GM12878 (cell line): ENCODE results near the gene PPIL6. TPM values are rescaled to one million over a fixed set of nuclear protein-coding genes. Genes with fewer than 3 reads are reported as not detected.

Source experiments
- ATAC-seq: fragments of 200-7000 bp; cut with Tn5 transposase; 3 replicates; pipeline ENCODE4 v1.9.1; 2020; ENCODE audit warnings: mild to moderate bottlenecking, moderate library complexity
- BruUV-seq: library from RNA; stranded (reverse); fragments of 400-500 nt; replicated peaks from 2 replicates; lab custom pipeline; 2021; lab: Mats Ljungman, UMichigan
- CTCF ChIA-PET: fragments of 300-600 bp; sonication (Branson Sonifier 250); formaldehyde crosslinking; extraction: SDS; loops from one replicate; lab custom pipeline; 2021; ENCODE audit warnings: inconsistent platforms; lab: Yijun Ruan, JAX
- POLR2A ChIA-PET: fragments of 350-600 bp; formaldehyde crosslinking; extraction: SDS; loops from one replicate; lab custom pipeline; 2021; ENCODE audit warnings: inconsistent platforms; lab: Charles Lee
- RAD21 ChIA-PET: fragments of 300-600 bp; sonication (Branson Sonifier 250); formaldehyde crosslinking; loops from one replicate; lab custom pipeline; 2023; ENCODE audit warnings: antibody characterized with exemption; ENCODE audit not compliant: unreplicated experiment; lab: Charles Lee
- SMC1A ChIA-PET: fragments of 300-600 bp; sonication (Branson Sonifier 250); formaldehyde crosslinking; loops from one replicate; lab custom pipeline; 2023; ENCODE audit not compliant: unreplicated experiment, uncharacterized antibody; lab: Charles Lee
- DNase-seq: peaks from one replicate; pipeline ENCODE4 v3.0.0-alpha.2; 2011; ENCODE audit warnings: low read depth, low spot score
- FAIRE-seq: peaks from 3 replicates; lab custom pipeline; 2011; peaks lifted over from hg19 to GRCh38; lab: Jason Lieb, UNC
- H2AFZ ChIP-seq: 2 replicates; pipeline ENCODE4 v1.6.0; 2011; ENCODE audit warnings: low read depth, low read length, control low read depth; ENCODE audit not compliant: control insufficient read depth
- H3K27ac ChIP-seq: 2 replicates; pipeline ENCODE4 v1.5.1; 2011; ENCODE audit warnings: control low read depth; ENCODE audit not compliant: control insufficient read depth, insufficient read depth
- H3K27me3 ChIP-seq, 2 experiments: replicated peaks in 1 of 2; 2 replicates each; pipeline versions ENCODE4 v1.6.0 to v1.6.1; 2011; ENCODE audit warnings: low read length in 1 of 2; ENCODE audit not compliant: control insufficient read depth in 2 of 2, insufficient read depth in 2 of 2
- H3K36me3 ChIP-seq, 2 experiments: 2 replicates each; pipeline ENCODE4 v1.5.1; 2011; ENCODE audit warnings: low read length in 1 of 2; ENCODE audit not compliant: control insufficient read depth in 2 of 2, insufficient read depth in 2 of 2
- H3K4me1 ChIP-seq: 2 replicates; pipeline ENCODE4 v1.6.1; 2011; ENCODE audit warnings: mild to moderate bottlenecking, low read length, moderate library complexity, mixed read lengths; ENCODE audit not compliant: control insufficient read depth, insufficient read depth
- H3K4me2 ChIP-seq: 2 replicates; pipeline ENCODE4 v1.6.0; 2011; ENCODE audit warnings: control low read depth; ENCODE audit not compliant: control insufficient read depth, insufficient read depth
- H3K4me3 ChIP-seq: fragments of 200-600 bp; sonication (generic); 2 replicates; pipeline ENCODE4 v1.5.1; 2016
- H3K79me2 ChIP-seq: 2 replicates; pipeline ENCODE4 v1.6.0; 2011; ENCODE audit warnings: low read length; ENCODE audit not compliant: control insufficient read depth, insufficient read depth
- H3K9ac ChIP-seq: 2 replicates; pipeline ENCODE4 v1.8.0; 2011; ENCODE audit warnings: low read length, control low read depth, mixed read lengths; ENCODE audit not compliant: control insufficient read depth, insufficient read depth
- H3K9me3 ChIP-seq: replicated peaks from 3 replicates; pipeline ENCODE4 v1.5.1; 2011; ENCODE audit warnings: mild to moderate bottlenecking, low read length; ENCODE audit not compliant: control insufficient read depth, insufficient read depth
- H4K20me1 ChIP-seq: 2 replicates; pipeline ENCODE4 v1.6.0; 2011; ENCODE audit not compliant: control insufficient read depth, insufficient read depth
- ATF3 ChIP-seq: IDR thresholded peaks from 2 replicates; pipeline ENCODE4 v1.6.1; 2011; ENCODE audit warnings: low read depth, mild to moderate bottlenecking, low read length, moderate library complexity, borderline replicate concordance; ENCODE audit errors: extremely low read depth
- EGR1 ChIP-seq, 2 experiments: IDR thresholded peaks; 1 replicate in 1 of 2; 2 replicates in 1 of 2; pipeline ENCODE4 v1.6.1; 2011 to 2012; ENCODE audit warnings: low read depth in 2 of 2, low read length in 2 of 2, borderline replicate concordance in 1 of 2, mild to moderate bottlenecking in 1 of 2, moderate library complexity in 1 of 2
- ELK1 ChIP-seq: IDR thresholded peaks from 2 replicates; pipeline ENCODE4 v1.6.1; 2012; ENCODE audit warnings: low read depth, low read length, improper control_type of control experiment
- KLF5 ChIP-seq: fragments of 450-650 bp; IDR thresholded peaks from 2 replicates; pipeline ENCODE4 v1.6.1; 2014; ENCODE audit warnings: mild to moderate bottlenecking; ENCODE audit not compliant: partially characterized antibody
- MYB ChIP-seq: fragments of 150-350 bp; IDR thresholded peaks from 2 replicates; pipeline ENCODE4 v1.6.1; 2014; ENCODE audit warnings: mild to moderate bottlenecking, low read depth, low read length, borderline replicate concordance
- NFYB ChIP-seq: IDR thresholded peaks from 2 replicates; pipeline ENCODE4 v1.6.1; 2011; ENCODE audit warnings: low read depth, mild to moderate bottlenecking, low read length, improper control_type of control experiment, moderate library complexity; ENCODE audit not compliant: insufficient read depth
- POLR2AphosphoS2 ChIP-seq: IDR thresholded peaks from 2 replicates; pipeline ENCODE4 v1.6.1; 2011; ENCODE audit warnings: low read depth, mild to moderate bottlenecking, low read length, improper control_type of control experiment, moderate library complexity
- SMAD1 ChIP-seq: fragments of 450-650 bp; IDR thresholded peaks from 2 replicates; pipeline ENCODE4 v1.6.1; 2018; ENCODE audit warnings: mild to moderate bottlenecking, low read depth; ENCODE audit not compliant: partially characterized antibody
- USF1 ChIP-seq: IDR thresholded peaks from 2 replicates; pipeline ENCODE4 v1.6.1; 2011; ENCODE audit warnings: borderline replicate concordance, low read depth, mild to moderate bottlenecking, moderate library complexity, mixed read lengths, low read length; ENCODE audit not compliant: insufficient read depth; ENCODE audit errors: extremely low read length
- ZBTB11 ChIP-seq: fragments of 450-650 bp; formaldehyde crosslinking; IDR thresholded peaks from 2 replicates; pipeline ENCODE4 v1.5.0; 2022; ENCODE audit warnings: mild to moderate bottlenecking, missing genetic modification characterization
- ZBTB40 ChIP-seq: fragments of 450-650 bp; IDR thresholded peaks from 2 replicates; pipeline ENCODE4 v1.6.1; 2016; ENCODE audit warnings: mild to moderate bottlenecking, moderate library complexity, borderline replicate concordance
- WGBS: methylation state at CpG from one replicate; pipeline ENCODE4 v1.1.6; 2016; ENCODE audit warnings: low lambda C conversion rate; ENCODE audit not compliant: insufficient replicate concordance, insufficient coverage; ENCODE audit errors: missing lambda C conversion rate; 5-methylcytosine and 5-hydroxymethylcytosine counted together
- in situ Hi-C: fragments of 300-500 bp; cut with MboI; formaldehyde crosslinking; loops from 9 replicates; pipeline ENCODE4 v1.14.3; 2018; ENCODE audit warnings: mixed read lengths
- intact Hi-C: fragments of 100-400 bp; cut with micrococcal nuclease; formaldehyde crosslinking; loops from one replicate; pipeline ENCODE4 v1.14.2; 2022; ENCODE audit not compliant: unreplicated experiment
- polyA plus RNA-seq, 11 experiments: library from polyadenylated mRNA; depleted of rRNA in 4 of 11; unstranded in 6 of 11; stranded (reverse) in 5 of 11; fragments of >200 nt; fragmentation: Nextera tagmentation in 4 of 11; fragmentation: Illumina TruSeq in 1 of 11; extraction: Ambion mirVana in 4 of 11; extraction: Trizol in 1 of 11; gene quantifications; 1 replicate in 1 of 11; 2 replicates in 10 of 11; pipeline versions ENCODE4 v1.2.1 to v1.2.3, GENCODE V29; 2011 to 2016; ENCODE audit warnings: inconsistent platforms in 2 of 11, missing spikeins in 2 of 11, low read depth in 1 of 11
- total RNA-seq, 4 experiments: library from RNA; depleted of rRNA in 3 of 4; stranded (reverse); fragments of >200 nt in 3 of 4; fragmentation: Illumina TruSeq in 1 of 4; extraction: Trizol in 1 of 4; gene quantifications; 2 replicates each; pipeline versions ENCODE4 v1.2.1 to v1.2.3, GENCODE V29; 2013 to 2021

The PPIL6 gene
- total and polyA plus RNA-seq, 10 of the 15 experiments (the other 5 are each of a cell fraction or from before 2014, with no cell fraction given) = 0.01 to 0.26 (median 0.12) TPM; not detected in 5

GRCh38 chr6:109429496-109429895, 10.9 kb downstream of the PPIL6 start:
- no peak for FAIRE-seq
- TF ChIP-seq ZBTB11 (CRISPR knock-in tag) = no peak
- no peak for TF ChIP-seq ZBTB40
- no peak for TF ChIP-seq NFYB
- no peak for TF ChIP-seq ELK1
- no peak for TF ChIP-seq EGR1 (IDR thresholded peaks at IDR 0.05; ENCODE audit: borderline replicate concordance in 1 of 2, low read depth in 2 of 2, low read length in 2 of 2)
- no peak for TF ChIP-seq ATF3
- no peak for TF ChIP-seq KLF5
- TF ChIP-seq POLR2AphosphoS2 = no peak
- no peak for TF ChIP-seq USF1
- TF ChIP-seq SMAD1 = no peak
- TF ChIP-seq MYB = no peak

More at GRCh38 chr6:109429496-109429895, 10.9 kb downstream of the PPIL6 start:
- no TSS peak for BruUV-seq
- Histone ChIP-seq H3K4me2 (no peak overlapping the region), H3K4me1 (no peaks in the 10 kb centered on the region), H2AFZ (no peak overlapping the region), H3K79me2 (no peaks in the 10 kb centered on the region), H3K27ac (no peak overlapping the region), H3K27me3 (no peaks in the 10 kb centered on the region; a peak in 1 of 4 replicates), H3K9me3 (no peaks in the 10 kb centered on the region), H3K4me3 (no peak overlapping the region), H3K9ac (no peak overlapping the region), H4K20me1 (no peaks in the 10 kb centered on the region), H3K36me3 (no peaks in the 10 kb centered on the region)
- ChIA-PET POLR2A (no interaction called here), CTCF (no interaction called here), RAD21 (no interaction called here), SMC1A (interaction anchor here (0.8 kb wide), 1 partner anchor 27 kb away, joined by 3 read pairs; no protein-coding TSS in a partner anchor)
- WGBS = 58% methylated on average over 3 of the region's 3 CpGs
- intact Hi-C loops (no loop called here), in situ Hi-C loops (no loop called here)
- no peak for DNase-seq
- no peak for ATAC-seq
